ENCODE measurements around the gene MPC2.
A peak's percentile ranks its signal among the peaks of the same experiment; 100 is the strongest.

The MPC2 gene

DNA sequence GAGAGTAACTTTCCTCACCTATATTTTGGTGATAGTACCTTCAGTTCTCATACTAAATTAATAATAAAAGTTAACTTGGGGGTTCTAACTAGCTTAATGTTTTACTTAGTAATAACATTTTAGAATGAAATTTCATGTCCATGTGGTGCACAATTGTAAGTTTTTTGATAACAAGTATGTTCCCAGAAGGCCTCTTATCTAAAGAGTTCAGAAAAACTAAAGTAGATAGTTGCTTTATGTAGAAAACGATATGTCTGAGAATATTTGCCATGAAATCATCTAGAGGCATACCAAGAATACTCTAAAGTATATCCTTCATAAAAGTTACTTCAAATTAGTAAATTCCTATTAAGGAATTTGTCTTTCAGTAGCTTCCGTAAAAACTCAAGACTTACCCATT, 12.8 kb downstream of the MPC2 start:
- Histone ChIP-seq H3K79me2 (ENCODE audit: insufficient read depth, low read length) (peaks cover 44% of the 10 kb centered on the region), H2AFZ (ENCODE audit: low read length) (no peak overlapping the region), H3F3A (ENCODE audit: low read depth) (no peaks in the 10 kb centered on the region), H3K9me2 (replicated peaks; ENCODE audit: low read depth, low read length) (no peaks in the 10 kb centered on the region), H3K4me1 (ENCODE audit: insufficient read depth, low read length, poor library complexity, severe bottlenecking) (peaks cover 33% of the 10 kb centered on the region), H3K27me3 (ENCODE audit: insufficient read depth, low read length, poor library complexity, severe bottlenecking) (no peaks in the 10 kb centered on the region), H4K20me1 (ENCODE audit: insufficient read depth, low read length, poor library complexity, severe bottlenecking) (no peaks in the 10 kb centered on the region), H3K9me3 (ENCODE audit: insufficient read depth, low read depth, low read length) (no peaks in the 10 kb centered on the region), H3K36me3 (ENCODE audit: insufficient read depth, low read length) (peaks cover 8% of the 10 kb centered on the region; the same call in 1 of the 2 replicates), H3K9ac (ENCODE audit: low read depth, low read length, poor library complexity, severe bottlenecking) (no peak overlapping the region), H3K4me2 (ENCODE audit: low read depth, low read length, poor library complexity, severe bottlenecking) (no peak overlapping the region), H3K4me3 (ENCODE audit: low read length, poor library complexity, severe bottlenecking) (no peak overlapping the region)
- TF ChIP-seq, protein P1, sequence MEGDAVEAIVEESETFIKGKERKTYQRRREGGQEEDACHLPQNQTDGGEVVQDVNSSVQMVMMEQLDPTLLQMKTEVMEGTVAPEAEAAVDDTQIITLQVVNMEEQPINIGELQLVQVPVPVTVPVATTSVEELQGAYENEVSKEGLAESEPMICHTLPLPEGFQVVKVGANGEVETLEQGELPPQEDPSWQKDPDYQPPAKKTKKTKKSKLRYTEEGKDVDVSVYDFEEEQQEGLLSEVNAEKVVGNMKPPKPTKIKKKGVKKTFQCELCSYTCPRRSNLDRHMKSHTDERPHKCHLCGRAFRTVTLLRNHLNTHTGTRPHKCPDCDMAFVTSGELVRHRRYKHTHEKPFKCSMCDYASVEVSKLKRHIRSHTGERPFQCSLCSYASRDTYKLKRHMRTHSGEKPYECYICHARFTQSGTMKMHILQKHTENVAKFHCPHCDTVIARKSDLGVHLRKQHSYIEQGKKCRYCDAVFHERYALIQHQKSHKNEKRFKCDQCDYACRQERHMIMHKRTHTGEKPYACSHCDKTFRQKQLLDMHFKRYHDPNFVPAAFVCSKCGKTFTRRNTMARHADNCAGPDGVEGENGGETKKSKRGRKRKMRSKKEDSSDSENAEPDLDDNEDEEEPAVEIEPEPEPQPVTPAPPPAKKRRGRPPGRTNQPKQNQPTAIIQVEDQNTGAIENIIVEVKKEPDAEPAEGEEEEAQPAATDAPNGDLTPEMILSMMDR (conservative IDR thresholded peaks at IDR 0.05; ENCODE audit: low read length) = no peak
- no peak for TF ChIP-seq EZH2phosphoT487 (IDR thresholded peaks at IDR 0.05; ENCODE audit: borderline replicate concordance)

DNA sequence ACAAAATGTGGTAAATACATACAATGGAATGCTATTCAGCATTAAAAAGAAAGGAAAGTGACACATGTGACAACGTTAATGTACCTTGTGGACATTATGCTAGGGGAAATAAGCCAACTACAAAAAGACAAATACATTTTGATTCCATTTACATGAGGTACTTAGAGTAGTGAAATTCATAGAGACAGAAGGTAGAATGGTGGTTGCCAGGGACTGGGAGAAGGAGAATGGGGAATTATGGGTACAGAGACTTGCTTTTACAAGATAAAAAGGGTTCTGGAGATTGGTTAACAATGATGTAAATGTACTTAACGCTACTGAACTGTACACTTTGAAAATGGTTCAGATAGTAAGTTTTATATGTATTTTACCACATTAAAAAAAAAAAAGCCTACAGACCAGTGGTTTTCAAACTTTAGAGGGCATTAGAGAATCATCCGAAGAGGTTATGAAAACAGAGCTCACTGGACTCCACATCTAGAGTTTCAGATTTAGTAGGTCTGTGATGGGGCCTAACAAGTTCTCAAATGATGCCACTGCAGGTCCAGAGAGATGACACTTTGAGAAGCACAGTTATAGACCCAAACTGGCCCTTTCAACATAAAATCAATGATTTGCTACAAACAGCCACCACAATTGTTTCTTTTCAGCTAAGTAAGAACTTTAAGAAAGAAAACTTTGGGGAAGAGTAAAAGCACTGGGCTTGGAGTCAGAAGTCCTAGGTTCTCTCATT, 13.4 kb downstream of the MPC2 start:
- no peaks in the 10 kb centered on the region for H3K9me2 ChIP-seq (replicated peaks; ENCODE audit: low read depth, low read length)
- H3F3A ChIP-seq (ENCODE audit: low read depth) = no peaks in the 10 kb centered on the region
- peak overlapping the region; percentile 2 for H3K4me2 ChIP-seq (ENCODE audit: low read depth, low read length, poor library complexity, severe bottlenecking)
- H3K4me3 ChIP-seq (ENCODE audit: low read length, poor library complexity, severe bottlenecking) = no peak overlapping the region
- H3K4me1 ChIP-seq (ENCODE audit: insufficient read depth, low read length, poor library complexity, severe bottlenecking) = peaks cover 28% of the 10 kb centered on the region
- H3K79me2 ChIP-seq (ENCODE audit: insufficient read depth, low read length) = peaks cover 38% of the 10 kb centered on the region
- no peaks in the 10 kb centered on the region for H4K20me1 ChIP-seq (ENCODE audit: insufficient read depth, low read length, poor library complexity, severe bottlenecking)
- peaks cover 8% of the 10 kb centered on the region; the same call in 1 of the 2 replicates for H3K36me3 ChIP-seq (ENCODE audit: insufficient read depth, low read length)
- H3K9ac ChIP-seq (ENCODE audit: low read depth, low read length, poor library complexity, severe bottlenecking) = no peak overlapping the region
- H3K27me3 ChIP-seq (ENCODE audit: insufficient read depth, low read length, poor library complexity, severe bottlenecking) = no peaks in the 10 kb centered on the region
- H3K9me3 ChIP-seq (ENCODE audit: insufficient read depth, low read depth, low read length) = no peaks in the 10 kb centered on the region
- no peak overlapping the region for H2AFZ ChIP-seq (ENCODE audit: low read length)
- no peak for TF ChIP-seq EZH2phosphoT487 (IDR thresholded peaks at IDR 0.05; ENCODE audit: borderline replicate concordance)
- TF ChIP-seq, protein P1 (conservative IDR thresholded peaks at IDR 0.05; ENCODE audit: low read length) = no peak

DNA sequence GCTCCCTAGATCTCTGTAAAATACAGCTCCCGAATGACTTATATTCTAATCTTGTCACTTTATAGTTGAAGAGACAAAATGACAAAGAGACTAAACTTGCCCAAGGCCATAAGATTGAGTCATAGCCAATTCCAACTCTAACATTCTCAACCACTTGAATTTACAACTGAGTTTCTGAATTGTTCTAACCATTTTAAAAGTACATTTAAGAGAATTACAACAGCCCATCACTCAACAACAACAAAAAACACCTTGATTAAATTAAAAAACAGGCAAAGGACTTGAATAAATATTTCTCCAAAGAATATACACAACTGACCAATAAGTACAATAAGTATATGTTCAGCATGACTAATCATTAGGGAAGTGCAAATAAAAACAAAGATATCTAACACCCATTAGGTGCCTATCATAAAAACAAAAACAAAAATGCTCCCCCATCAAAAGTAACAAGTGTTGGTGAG, 14.2 kb downstream of the MPC2 start:
- no peaks in the 10 kb centered on the region for H3F3A ChIP-seq (ENCODE audit: low read depth)
- no peak overlapping the region for H3K9ac ChIP-seq (ENCODE audit: low read depth, low read length, poor library complexity, severe bottlenecking)
- H3K27me3 ChIP-seq (ENCODE audit: insufficient read depth, low read length, poor library complexity, severe bottlenecking) = no peaks in the 10 kb centered on the region
- no peaks in the 10 kb centered on the region for H3K9me2 ChIP-seq (replicated peaks; ENCODE audit: low read depth, low read length)
- H3K9me3 ChIP-seq (ENCODE audit: insufficient read depth, low read depth, low read length) = no peaks in the 10 kb centered on the region
- H3K79me2 ChIP-seq (ENCODE audit: insufficient read depth, low read length) = peaks cover 30% of the 10 kb centered on the region
- no peaks in the 10 kb centered on the region for H4K20me1 ChIP-seq (ENCODE audit: insufficient read depth, low read length, poor library complexity, severe bottlenecking)
- TF ChIP-seq, protein P1 (conservative IDR thresholded peaks at IDR 0.05; ENCODE audit: low read length) = no peak
- no peak for TF ChIP-seq EZH2phosphoT487 (IDR thresholded peaks at IDR 0.05; ENCODE audit: borderline replicate concordance)
- no peak overlapping the region for H2AFZ ChIP-seq (ENCODE audit: low read length)
- H3K4me3 ChIP-seq (ENCODE audit: low read length, poor library complexity, severe bottlenecking) = no peak overlapping the region
- no peak overlapping the region for H3K4me2 ChIP-seq (ENCODE audit: low read depth, low read length, poor library complexity, severe bottlenecking)
- peaks cover 28% of the 10 kb centered on the region for H3K4me1 ChIP-seq (ENCODE audit: insufficient read depth, low read length, poor library complexity, severe bottlenecking)
- H3K36me3 ChIP-seq (ENCODE audit: insufficient read depth, low read length) = peaks cover 15% of the 10 kb centered on the region

Measured in Loucy (cell line).